Liver (tissue), 9 donors: ENCODE data around the gene ENOX1. TPM values are rescaled to one million over a fixed set of nuclear protein-coding genes. Genes with fewer than 3 reads are reported as not detected.

ENCODE experiments used
- DNase-seq: peaks from one replicate; pipeline ENCODE4 v3.0.0-alpha.2; 2017; ENCODE audit warnings: low spot score
- H3K27ac ChIP-seq, 2 donors: one replicate each; pipeline ENCODE4 v1.7.0; 2013; ENCODE audit warnings: inconsistent platforms in 2 of 2, low read length in 2 of 2, control low read depth in 1 of 2, low read depth in 1 of 2, mild to moderate bottlenecking in 1 of 2
- H3K27me3 ChIP-seq, 4 donors: one replicate each; pipeline versions ENCODE4 v1.6.1 to v1.7.0; 2013; ENCODE audit warnings: low read length in 3 of 4, inconsistent platforms in 1 of 4, mild to moderate bottlenecking in 1 of 4, moderate library complexity in 1 of 4; ENCODE audit not compliant: control insufficient read depth in 4 of 4, insufficient read depth in 4 of 4
- H3K36me3 ChIP-seq, 4 donors: one replicate each; pipeline versions ENCODE4 v1.6.1 to v1.7.0; 2013; ENCODE audit warnings: low read length in 3 of 4, mild to moderate bottlenecking in 3 of 4, low read depth in 1 of 4, moderate library complexity in 1 of 4; ENCODE audit not compliant: control insufficient read depth in 4 of 4, insufficient read depth in 3 of 4
- H3K4me1 ChIP-seq, 4 donors: one replicate each; pipeline versions ENCODE4 v1.6.1 to v1.7.0; 2013; ENCODE audit warnings: low read length in 3 of 4, mild to moderate bottlenecking in 3 of 4, moderate library complexity in 1 of 4; ENCODE audit not compliant: control insufficient read depth in 4 of 4, insufficient read depth in 4 of 4
- H3K4me3 ChIP-seq, 3 donors: one replicate each; pipeline versions ENCODE4 v1.6.1 to v1.7.0; 2013; ENCODE audit warnings: low read length in 3 of 3, control low read depth in 1 of 3, low read depth in 1 of 3, mild to moderate bottlenecking in 1 of 3
- H3K9ac ChIP-seq, 2 donors: one replicate each; pipeline ENCODE4 v1.7.0; 2013; ENCODE audit warnings: low read length in 2 of 2, mild to moderate bottlenecking in 2 of 2, moderate library complexity in 2 of 2, control low read depth in 1 of 2, low read depth in 1 of 2
- H3K9me3 ChIP-seq, 4 donors: one replicate each; pipeline versions ENCODE4 v1.6.1 to v1.7.0; 2013; ENCODE audit warnings: low read length in 3 of 4; ENCODE audit not compliant: control insufficient read depth in 4 of 4
- EGR1 ChIP-seq, 2 donors: IDR thresholded peaks; 2 replicates each; pipeline ENCODE4 v1.6.1; 2016 to 2018; ENCODE audit warnings: antibody characterized with exemption in 2 of 2, low read depth in 2 of 2
- FOXA1 ChIP-seq: IDR thresholded peaks from 2 replicates; pipeline ENCODE4 v1.6.1; 2016; ENCODE audit warnings: antibody characterized with exemption
- FOXA2 ChIP-seq: IDR thresholded peaks from 2 replicates; pipeline ENCODE4 v1.6.1; 2016; ENCODE audit warnings: antibody characterized with exemption
- GABPA ChIP-seq, 2 donors: IDR thresholded peaks in 1 of 2; conservative IDR thresholded peaks in 1 of 2; 2 replicates each; pipeline ENCODE4 v1.6.1; 2016; ENCODE audit warnings: antibody characterized with exemption in 2 of 2, mild to moderate bottlenecking in 1 of 2, moderate library complexity in 1 of 2
- HNF4A ChIP-seq, 2 donors: conservative IDR thresholded peaks; 2 replicates each; pipeline ENCODE4 v1.6.1; 2016; ENCODE audit warnings: antibody characterized with exemption in 2 of 2, mild to moderate bottlenecking in 2 of 2
- HNF4G ChIP-seq: IDR thresholded peaks from 2 replicates; pipeline ENCODE4 v1.6.1; 2016; ENCODE audit warnings: antibody characterized with exemption
- JUND ChIP-seq, 2 donors: IDR thresholded peaks; 2 replicates each; pipeline ENCODE4 v1.6.1; 2016; ENCODE audit warnings: antibody characterized with exemption in 2 of 2
- NR2F2 ChIP-seq: IDR thresholded peaks from 2 replicates; pipeline ENCODE4 v1.6.1; 2016; ENCODE audit warnings: antibody characterized with exemption
- RXRA ChIP-seq, 2 donors: IDR thresholded peaks; 2 replicates each; pipeline ENCODE4 v1.6.1; 2017 to 2018; ENCODE audit warnings: antibody characterized with exemption in 2 of 2, mild to moderate bottlenecking in 1 of 2
- SP1 ChIP-seq: IDR thresholded peaks from 2 replicates; pipeline ENCODE4 v1.6.1; 2018; ENCODE audit warnings: antibody characterized with exemption, mild to moderate bottlenecking
- TAF1 ChIP-seq: conservative IDR thresholded peaks from 2 replicates; pipeline ENCODE4 v1.6.1; 2016; ENCODE audit warnings: antibody characterized with exemption, mild to moderate bottlenecking
- YY1 ChIP-seq: IDR thresholded peaks from 2 replicates; pipeline ENCODE4 v1.6.1; 2016; ENCODE audit warnings: antibody characterized with exemption, mild to moderate bottlenecking
- WGBS: extraction: QIAGEN DNeasy Blood & Tissue Kit; methylation state at CpG from one replicate; pipeline ENCODE4 v1.1.7; 2013; 5-methylcytosine and 5-hydroxymethylcytosine counted together
- polyA plus RNA-seq, 2 donors: library from polyadenylated mRNA; stranded (reverse) in 1 of 2; unstranded in 1 of 2; fragments of 200-250 nt in 1 of 2; fragments of >200 nt in 1 of 2; fragmentation: Nextera tagmentation in 1 of 2; extraction: Ambion mirVana in 1 of 2; gene quantifications; one replicate each; pipeline versions ENCODE4 v1.2.1 to v1.2.3, GENCODE V29; 2013 to 2015
- total RNA-seq, 2 donors: library from RNA; depleted of rRNA; stranded (reverse); fragments of >200 nt; gene quantifications; one replicate each; pipeline ENCODE4 v1.2.3, GENCODE V29; 2014
- TF ChIP-seq, protein P1 (sequence below): IDR thresholded peaks from 2 replicates; pipeline ENCODE4 v1.6.1; 2016; ENCODE audit warnings: antibody characterized with exemption, mild to moderate bottlenecking
- TF ChIP-seq, protein P2 (sequence below): IDR thresholded peaks from 2 replicates; pipeline ENCODE4 v1.6.1; 2016; ENCODE audit warnings: antibody characterized with exemption
- TF ChIP-seq, protein P3 (sequence below): IDR thresholded peaks from 2 replicates; pipeline ENCODE4 v1.6.1; 2016; ENCODE audit warnings: antibody characterized with exemption
- TF ChIP-seq, protein P4 (sequence below): IDR thresholded peaks from 2 replicates; pipeline ENCODE4 v1.6.1; 2016; ENCODE audit warnings: antibody characterized with exemption
- donor health status: healthy.
- donor health status: healthy.
- donor health status: healthy.
- donor health status: healthy.
- donor health status: healthy.

Gene ENOX1
- total and polyA plus RNA-seq, 4 donors = 0.02 to 0.33 (median 0.08) TPM; not detected in 1

DNA sequence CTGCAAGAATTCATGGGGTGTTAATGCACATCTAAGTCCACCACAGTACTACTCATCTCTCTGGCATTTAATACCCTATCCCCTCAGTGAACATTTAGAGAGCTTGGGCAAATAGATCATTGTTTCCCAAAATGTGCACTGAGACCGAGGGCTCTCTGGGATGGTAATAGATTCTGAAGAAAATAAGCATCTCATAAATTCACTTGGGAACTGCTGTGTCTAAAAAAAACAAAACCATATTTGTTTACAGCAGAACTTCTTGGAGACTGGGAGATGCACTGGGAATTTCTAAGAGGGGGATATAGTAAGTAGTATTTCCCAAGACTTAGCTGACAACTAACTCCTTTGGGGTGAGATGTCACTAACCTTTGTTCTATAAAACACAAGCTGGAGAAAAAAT, 58.4 kb downstream of the ENOX1 start:
- H3K9ac ChIP-seq = no peak overlapping the region
- H3K4me1 ChIP-seq = no peaks in the 10 kb centered on the region
- no peaks in the 10 kb centered on the region for H3K27me3 ChIP-seq
- no peaks in the 10 kb centered on the region for H3K36me3 ChIP-seq
- H3K9me3 ChIP-seq = no peaks in the 10 kb centered on the region
- DNase-seq = no peak
- TF ChIP-seq SP1 = no peak
- no peak for TF ChIP-seq GABPA (IDR thresholded peaks at IDR 0.05 in 1 of 2, conservative IDR thresholded peaks at IDR 0.05 in 1 of 2)
- TF ChIP-seq, protein P1, sequence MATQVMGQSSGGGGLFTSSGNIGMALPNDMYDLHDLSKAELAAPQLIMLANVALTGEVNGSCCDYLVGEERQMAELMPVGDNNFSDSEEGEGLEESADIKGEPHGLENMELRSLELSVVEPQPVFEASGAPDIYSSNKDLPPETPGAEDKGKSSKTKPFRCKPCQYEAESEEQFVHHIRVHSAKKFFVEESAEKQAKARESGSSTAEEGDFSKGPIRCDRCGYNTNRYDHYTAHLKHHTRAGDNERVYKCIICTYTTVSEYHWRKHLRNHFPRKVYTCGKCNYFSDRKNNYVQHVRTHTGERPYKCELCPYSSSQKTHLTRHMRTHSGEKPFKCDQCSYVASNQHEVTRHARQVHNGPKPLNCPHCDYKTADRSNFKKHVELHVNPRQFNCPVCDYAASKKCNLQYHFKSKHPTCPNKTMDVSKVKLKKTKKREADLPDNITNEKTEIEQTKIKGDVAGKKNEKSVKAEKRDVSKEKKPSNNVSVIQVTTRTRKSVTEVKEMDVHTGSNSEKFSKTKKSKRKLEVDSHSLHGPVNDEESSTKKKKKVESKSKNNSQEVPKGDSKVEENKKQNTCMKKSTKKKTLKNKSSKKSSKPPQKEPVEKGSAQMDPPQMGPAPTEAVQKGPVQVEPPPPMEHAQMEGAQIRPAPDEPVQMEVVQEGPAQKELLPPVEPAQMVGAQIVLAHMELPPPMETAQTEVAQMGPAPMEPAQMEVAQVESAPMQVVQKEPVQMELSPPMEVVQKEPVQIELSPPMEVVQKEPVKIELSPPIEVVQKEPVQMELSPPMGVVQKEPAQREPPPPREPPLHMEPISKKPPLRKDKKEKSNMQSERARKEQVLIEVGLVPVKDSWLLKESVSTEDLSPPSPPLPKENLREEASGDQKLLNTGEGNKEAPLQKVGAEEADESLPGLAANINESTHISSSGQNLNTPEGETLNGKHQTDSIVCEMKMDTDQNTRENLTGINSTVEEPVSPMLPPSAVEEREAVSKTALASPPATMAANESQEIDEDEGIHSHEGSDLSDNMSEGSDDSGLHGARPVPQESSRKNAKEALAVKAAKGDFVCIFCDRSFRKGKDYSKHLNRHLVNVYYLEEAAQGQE = no peak
- no peak for TF ChIP-seq TAF1
- no peak for TF ChIP-seq EGR1 (IDR thresholded peaks at IDR 0.05; ENCODE audit: low read depth in 2 of 2)
- no peak for TF ChIP-seq HNF4A (conservative IDR thresholded peaks at IDR 0.05)
- TF ChIP-seq, protein P2, sequence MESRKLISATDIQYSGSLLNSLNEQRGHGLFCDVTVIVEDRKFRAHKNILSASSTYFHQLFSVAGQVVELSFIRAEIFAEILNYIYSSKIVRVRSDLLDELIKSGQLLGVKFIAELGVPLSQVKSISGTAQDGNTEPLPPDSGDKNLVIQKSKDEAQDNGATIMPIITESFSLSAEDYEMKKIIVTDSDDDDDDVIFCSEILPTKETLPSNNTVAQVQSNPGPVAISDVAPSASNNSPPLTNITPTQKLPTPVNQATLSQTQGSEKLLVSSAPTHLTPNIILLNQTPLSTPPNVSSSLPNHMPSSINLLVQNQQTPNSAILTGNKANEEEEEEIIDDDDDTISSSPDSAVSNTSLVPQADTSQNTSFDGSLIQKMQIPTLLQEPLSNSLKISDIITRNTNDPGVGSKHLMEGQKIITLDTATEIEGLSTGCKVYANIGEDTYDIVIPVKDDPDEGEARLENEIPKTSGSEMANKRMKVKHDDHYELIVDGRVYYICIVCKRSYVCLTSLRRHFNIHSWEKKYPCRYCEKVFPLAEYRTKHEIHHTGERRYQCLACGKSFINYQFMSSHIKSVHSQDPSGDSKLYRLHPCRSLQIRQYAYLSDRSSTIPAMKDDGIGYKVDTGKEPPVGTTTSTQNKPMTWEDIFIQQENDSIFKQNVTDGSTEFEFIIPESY = no peak
- no peak for TF ChIP-seq FOXA1
- TF ChIP-seq, protein P3, sequence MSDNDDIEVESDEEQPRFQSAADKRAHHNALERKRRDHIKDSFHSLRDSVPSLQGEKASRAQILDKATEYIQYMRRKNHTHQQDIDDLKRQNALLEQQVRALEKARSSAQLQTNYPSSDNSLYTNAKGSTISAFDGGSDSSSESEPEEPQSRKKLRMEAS = no peak
- TF ChIP-seq, protein P4, sequence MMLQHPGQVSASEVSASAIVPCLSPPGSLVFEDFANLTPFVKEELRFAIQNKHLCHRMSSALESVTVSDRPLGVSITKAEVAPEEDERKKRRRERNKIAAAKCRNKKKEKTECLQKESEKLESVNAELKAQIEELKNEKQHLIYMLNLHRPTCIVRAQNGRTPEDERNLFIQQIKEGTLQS = no peak
- 86% methylated on average over 1 of the region's 1 CpG for WGBS
- no peak overlapping the region for H3K27ac ChIP-seq
- H3K4me3 ChIP-seq = no peak overlapping the region

DNA sequence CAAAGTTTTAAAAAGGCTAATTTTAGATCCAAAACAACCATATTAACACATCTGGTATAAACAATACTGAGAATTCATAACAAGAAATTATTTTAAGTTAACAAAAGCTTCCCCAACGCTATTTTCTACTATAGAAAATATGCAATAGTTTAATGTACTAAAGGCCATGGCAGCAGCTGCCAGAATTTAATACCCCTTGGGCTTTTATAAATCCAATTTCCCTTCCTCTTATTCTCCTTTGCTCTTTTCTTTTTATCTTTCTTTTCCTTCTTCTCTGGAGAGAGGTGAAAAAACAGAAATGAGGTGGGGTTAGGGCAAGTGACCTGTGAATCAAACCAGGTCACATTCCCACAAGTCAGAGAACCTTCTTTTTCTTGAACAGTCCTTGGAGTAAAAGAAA, 58.9 kb downstream of the ENOX1 start:
- no peak overlapping the region for H3K27ac ChIP-seq
- 75% methylated on average over 1 of the region's 1 CpG for WGBS
- no peaks in the 10 kb centered on the region for H3K27me3 ChIP-seq
- TF ChIP-seq, protein P4 = no peak
- TF ChIP-seq YY1 = no peak
- no peak for TF ChIP-seq RXRA (IDR thresholded peaks at IDR 0.05)
- H3K4me3 ChIP-seq = no peak overlapping the region
- H3K36me3 ChIP-seq = no peaks in the 10 kb centered on the region
- H3K4me1 ChIP-seq = no peaks in the 10 kb centered on the region
- no peak overlapping the region for H3K9ac ChIP-seq
- no peaks in the 10 kb centered on the region for H3K9me3 ChIP-seq
- no peak for DNase-seq

DNA sequence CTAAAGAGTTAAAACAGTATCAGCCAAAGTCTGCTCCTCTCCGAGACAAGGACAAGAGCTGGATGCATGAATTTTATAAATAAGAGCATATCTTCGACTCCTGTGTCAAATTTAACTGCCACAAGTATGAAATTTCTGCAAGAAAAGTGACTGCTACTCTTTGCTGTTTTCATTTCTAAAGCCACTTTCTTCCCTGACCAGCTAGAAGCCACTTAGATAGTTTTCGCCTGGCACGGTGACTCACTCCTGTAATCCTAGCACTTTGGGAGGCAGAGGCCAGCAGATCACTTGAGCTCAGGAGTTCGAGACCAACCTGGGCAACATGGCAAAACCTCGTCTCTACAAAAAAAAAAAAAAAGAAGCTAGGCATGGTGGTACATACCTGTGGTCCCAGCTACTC, 61.3 kb downstream of the ENOX1 start:
- WGBS = 85% methylated on average over 6 of the region's 6 CpGs
- TF ChIP-seq GABPA (IDR thresholded peaks at IDR 0.05 in 1 of 2, conservative IDR thresholded peaks at IDR 0.05 in 1 of 2) (no peak), FOXA1 (no peak), HNF4G (no peak), NR2F2 (no peak), TAF1 (no peak), HNF4A (conservative IDR thresholded peaks at IDR 0.05) (no peak), JUND (IDR thresholded peaks at IDR 0.05) (no peak), SP1 (no peak), FOXA2 (no peak), YY1 (no peak)
- TF ChIP-seq, protein P4 = no peak
- TF ChIP-seq, protein P1 = no peak
- TF ChIP-seq, protein P3 = no peak

More for the DNA sequence above, 61.3 kb downstream of the ENOX1 start:
- Histone ChIP-seq H3K9ac (no peak overlapping the region), H3K27ac (no peak overlapping the region), H3K4me3 (no peak overlapping the region), H3K36me3 (no peaks in the 10 kb centered on the region), H3K4me1 (no peaks in the 10 kb centered on the region), H3K27me3 (no peaks in the 10 kb centered on the region), H3K9me3 (no peaks in the 10 kb centered on the region)
- DNase-seq = no peak
